GM19463 (cell line): Measurements from ENCODE around the gene DPYSL3.
A peak's percentile ranks its signal among the peaks of the same experiment; 100 is the strongest.

ENCODE experiments used
- ATAC-seq: cut with Tn5 transposase; IDR thresholded peaks from one replicate; pipeline ENCODE4 v1.9.1; 2021; ENCODE audit warnings: mild to moderate bottlenecking, moderate library complexity; ENCODE audit not compliant: unreplicated experiment

DPYSL3 gene

GRCh38 chr5:147406636-147407035 lies 103.2 kb downstream of the DPYSL3 start:
- ATAC-seq: no peak

- ATAC-seq: peak; percentile 16
Measured at GRCh38 chr5:147404706-147405105, 105.2 kb downstream of the DPYSL3 start.

- peak; percentile 87 for ATAC-seq
Measured at GRCh38 chr5:147403651-147404640, 105.9 kb downstream of the DPYSL3 start.

- ATAC-seq: no peak
Measured at GRCh38 chr5:147400881-147401280, 109.0 kb downstream of the DPYSL3 start.

GRCh38 chr5:147400126-147400809 lies 109.6 kb downstream of the DPYSL3 start:
- ATAC-seq: no peak

GRCh38 chr5:147398860-147399259 lies 111.0 kb downstream of the DPYSL3 start:
- no peak for ATAC-seq

- no peak for ATAC-seq
Measured at GRCh38 chr5:147397616-147398015, 112.3 kb downstream of the DPYSL3 start.

- ATAC-seq: no peak
Measured at GRCh38 chr5:147396070-147396823, 113.6 kb downstream of the DPYSL3 start.

GRCh38 chr5:147393874-147394672 lies 115.8 kb downstream of the DPYSL3 start:
- ATAC-seq: no peak

- peak; percentile 93 for ATAC-seq
Measured at GRCh38 chr5:147391781-147392180, 118.1 kb downstream of the DPYSL3 start.

GRCh38 chr5:147390654-147391225 lies 119.1 kb downstream of the DPYSL3 start:
- no peak for ATAC-seq

- ATAC-seq: no peak
Measured at GRCh38 chr5:147388184-147389108, 121.4 kb downstream of the DPYSL3 start.

GRCh38 chr5:147387109-147387508 lies 122.8 kb downstream of the DPYSL3 start:
- ATAC-seq: no peak

GRCh38 chr5:147384346-147385193 lies 125.3 kb downstream of the DPYSL3 start:
- no peak for ATAC-seq

GRCh38 chr5:147382776-147383175 lies 127.1 kb downstream of the DPYSL3 start:
- no peak for ATAC-seq

- no peak for ATAC-seq
Measured at GRCh38 chr5:147381555-147381954, 128.3 kb downstream of the DPYSL3 start.

GRCh38 chr5:147377682-147378081 lies 132.2 kb downstream of the DPYSL3 start:
- ATAC-seq: no peak

- ATAC-seq: no peak
Measured at GRCh38 chr5:147375151-147375550, 134.7 kb downstream of the DPYSL3 start.
